NCI-H2227 (cell line): Measurements from ENCODE around the gene EGFL7.
"Not testable (repeated sequence)": the region's sequence is repeated elsewhere in the genome, so short reads cannot be mapped to it uniquely, and the experiment has no call there.

Source experiments
- DNase-seq: peaks from one replicate; lab custom pipeline; 2025; ENCODE audit not compliant: unreplicated experiment; lab: John Stamatoyannopoulos, UW

The EGFL7 gene

GRCh38 chr9:136696502-136696901 is 33.8 kb downstream of the EGFL7 start:
- no peak for DNase-seq

- no peak for DNase-seq
Measured at GRCh38 chr9:136697146-136697820, 34.6 kb downstream of the EGFL7 start.

GRCh38 chr9:136697821-136698526 is 35.3 kb downstream of the EGFL7 start:
- DNase-seq: no peak

GRCh38 chr9:136698635-136699246 is 36.0 kb downstream of the EGFL7 start:
- DNase-seq: no peak

- DNase-seq: no peak
Measured at GRCh38 chr9:136700304-136700703, 37.6 kb downstream of the EGFL7 start.

GRCh38 chr9:136700959-136701667 is 38.4 kb downstream of the EGFL7 start:
- DNase-seq: no peak

- no peak for DNase-seq
Measured at GRCh38 chr9:136701668-136702053, 38.9 kb downstream of the EGFL7 start.

- no peak for DNase-seq
Measured at GRCh38 chr9:136703276-136703860, 40.7 kb downstream of the EGFL7 start.

- DNase-seq: not testable (repeated sequence)
Measured at GRCh38 chr9:136704741-136705140, 42.0 kb downstream of the EGFL7 start.

GRCh38 chr9:136705564-136705963 is 42.8 kb downstream of the EGFL7 start:
- no peak for DNase-seq

- DNase-seq: no peak
Measured at GRCh38 chr9:136707011-136707410, 44.3 kb downstream of the EGFL7 start.

- no peak for DNase-seq
Measured at GRCh38 chr9:136707849-136708517, 45.3 kb downstream of the EGFL7 start.

- no peak for DNase-seq
Measured at GRCh38 chr9:136709454-136710109, 46.9 kb downstream of the EGFL7 start.

- DNase-seq: no peak
Measured at GRCh38 chr9:136710543-136710942, 47.8 kb downstream of the EGFL7 start.

GRCh38 chr9:136711219-136711648 is 48.5 kb downstream of the EGFL7 start:
- DNase-seq: not testable (repeated sequence)

GRCh38 chr9:136711751-136712689 is 49.3 kb downstream of the EGFL7 start, which contains the start of gene DIPK1B:
Gene DIPK1B (plus strand): TSS chr9:136712572. CDS start chr9:136712666, 94 bp downstream.
- peak; percentile 83 for DNase-seq

- no peak for DNase-seq
Measured at GRCh38 chr9:136712690-136713544, 50.2 kb downstream of the EGFL7 start.

- peak; percentile 24 for DNase-seq
Measured at GRCh38 chr9:136713550-136713949, 50.8 kb downstream of the EGFL7 start.
